Testis (tissue), 3 donors: ENCODE measurements around the gene FAM47E. TPM values are rescaled to one million over a fixed set of nuclear protein-coding genes. Genes with fewer than 3 reads are reported as not detected.

Experiments used
- polyA plus RNA-seq: library from polyadenylated mRNA; stranded (reverse); fragments of 350-450 nt; fragmentation: Illumina TruSeq; extraction: RNeasy Lipid Tissue Mini Kit (QIAGEN cat#74804); gene quantifications from one replicate; pipeline ENCODE4 v1.2.3, GENCODE V29; 2014; ENCODE audit warnings: low read depth, low replicate concordance; ENCODE audit not compliant: insufficient read depth
- total RNA-seq, 2 donors: library from RNA; depleted of rRNA; stranded (reverse); fragments of >200 nt; gene quantifications; one replicate each; pipeline ENCODE4 v1.2.3, GENCODE V29; 2016

FAM47E gene
- total and polyA plus RNA-seq, 3 donors from 2014 or later = 11.0 to 22.8 (median 15.4) TPM

Other genes with a start within 250 kb of the FAM47E start
- 1 to 10 TPM; 3.9 TPM for gene CXCL9, start 244.2 kb upstream of the FAM47E start, total RNA-seq
- gene CXCL9, start 244.2 kb upstream of the FAM47E start, polyA plus RNA-seq = 11.2 TPM
- not detected for gene CXCL10, start 228.2 kb upstream of the FAM47E start, total RNA-seq
- gene CXCL10, start 228.2 kb upstream of the FAM47E start, polyA plus RNA-seq = 5.9 TPM
- gene CXCL11, start 215.7 kb upstream of the FAM47E start, total RNA-seq = under 1 TPM in 1 of 2 donors, not detected in 1; 0.55 TPM
- gene CXCL11, start 215.7 kb upstream of the FAM47E start, polyA plus RNA-seq = 2.0 TPM
- 10 to 100 TPM; 52.5 to 73.9 TPM for gene ART3, start 177.0 kb upstream of the FAM47E start, total RNA-seq
- gene ART3, start 177.0 kb upstream of the FAM47E start, polyA plus RNA-seq = 166 TPM
- gene NUP54, start 103.3 kb upstream of the FAM47E start, total RNA-seq = 10 to 100 TPM; 45.0 to 48.6 TPM
- 39.0 TPM for gene NUP54, start 103.3 kb upstream of the FAM47E start, polyA plus RNA-seq
- 100 to 1,000 TPM; 115 TPM for gene SCARB2, start 37.9 kb upstream of the FAM47E start, total RNA-seq
- 79.0 TPM for gene SCARB2, start 37.9 kb upstream of the FAM47E start, polyA plus RNA-seq
- gene STBD1, start 55.0 kb downstream of the FAM47E start, total RNA-seq = 1 to 10 TPM; 2.5 to 4.6 TPM
- gene STBD1, start 55.0 kb downstream of the FAM47E start, polyA plus RNA-seq = 5.3 TPM
- gene CCDC158, start 169.4 kb downstream of the FAM47E start, total RNA-seq = 10 to 100 TPM; 20.0 to 51.9 TPM
- gene CCDC158, start 169.4 kb downstream of the FAM47E start, polyA plus RNA-seq = 39.2 TPM
- 1 to 10 TPM; 6.4 to 7.2 TPM for gene SHROOM3, start 183.5 kb downstream of the FAM47E start, total RNA-seq
- gene SHROOM3, start 183.5 kb downstream of the FAM47E start, polyA plus RNA-seq = 3.9 TPM